Skeletal muscle tissue (tissue), 4 donors: ENCODE results near the gene FSTL4. TPM values are rescaled to one million over a fixed set of nuclear protein-coding genes. Genes with fewer than 3 reads are reported as not detected.

ENCODE experiments used
- H3K27ac ChIP-seq: one replicate; pipeline ENCODE4 v1.7.0; 2013; ENCODE audit warnings: mild to moderate bottlenecking, low read depth, low read length, inconsistent platforms
- H3K27me3 ChIP-seq, 3 donors: one replicate each; pipeline ENCODE4 v1.7.0; 2013; ENCODE audit warnings: low read length in 3 of 3; ENCODE audit not compliant: control insufficient read depth in 3 of 3, insufficient read depth in 3 of 3
- H3K36me3 ChIP-seq, 3 donors: one replicate each; pipeline ENCODE4 v1.7.0; 2013; ENCODE audit warnings: low read length in 3 of 3; ENCODE audit not compliant: control insufficient read depth in 3 of 3, insufficient read depth in 3 of 3
- H3K4me1 ChIP-seq, 3 donors: one replicate each; pipeline ENCODE4 v1.7.0; 2013; ENCODE audit warnings: low read length in 3 of 3, mild to moderate bottlenecking in 3 of 3; ENCODE audit not compliant: control insufficient read depth in 3 of 3, insufficient read depth in 3 of 3
- H3K4me3 ChIP-seq, 3 donors: one replicate each; pipeline ENCODE4 v1.7.0; 2013; ENCODE audit warnings: low read length in 3 of 3
- H3K9ac ChIP-seq, 3 donors: one replicate each; pipeline ENCODE4 v1.7.0; 2013; ENCODE audit warnings: low read length in 3 of 3, mild to moderate bottlenecking in 3 of 3, moderate library complexity in 2 of 3, low read depth in 1 of 3
- H3K9me3 ChIP-seq, 3 donors: one replicate each; pipeline ENCODE4 v1.7.0; 2013; ENCODE audit warnings: low read length in 3 of 3; ENCODE audit not compliant: control insufficient read depth in 3 of 3
- total RNA-seq: library from RNA; depleted of rRNA; stranded (reverse); fragments of >200 nt; gene quantifications from one replicate; pipeline ENCODE4 v1.2.3, GENCODE V29; 2014
- donor health status: Osteomylitis.

The FSTL4 gene
- total RNA-seq, 1 donor from 2014 or later = 1.0 TPM

- Histone ChIP-seq H3K4me1 (peaks cover 0 to 9% (median 8%) of the 10 kb centered on the region in 3 donors), H3K9ac (no peak overlapping the region), H3K4me3 (no peak overlapping the region), H3K27ac (no peak overlapping the region), H3K9me3 (no peaks in the 10 kb centered on the region), H3K27me3 (no peaks in the 10 kb centered on the region), H3K36me3 (no peaks in the 10 kb centered on the region)
These were observed 345.4 kb downstream of the FSTL4 start for GRCh38 chr5:133266966-133267365.

- no peak overlapping the region for H3K4me3 ChIP-seq
- peaks cover 0 to 9% (median 8%) of the 10 kb centered on the region in 3 donors for H3K4me1 ChIP-seq
- no peak overlapping the region for H3K27ac ChIP-seq
- no peaks in the 10 kb centered on the region for H3K9me3 ChIP-seq
- H3K9ac ChIP-seq = no peak overlapping the region
- H3K36me3 ChIP-seq = no peaks in the 10 kb centered on the region
- no peaks in the 10 kb centered on the region for H3K27me3 ChIP-seq
These were observed 345.8 kb downstream of the FSTL4 start for GRCh38 chr5:133266527-133266878.

DNA sequence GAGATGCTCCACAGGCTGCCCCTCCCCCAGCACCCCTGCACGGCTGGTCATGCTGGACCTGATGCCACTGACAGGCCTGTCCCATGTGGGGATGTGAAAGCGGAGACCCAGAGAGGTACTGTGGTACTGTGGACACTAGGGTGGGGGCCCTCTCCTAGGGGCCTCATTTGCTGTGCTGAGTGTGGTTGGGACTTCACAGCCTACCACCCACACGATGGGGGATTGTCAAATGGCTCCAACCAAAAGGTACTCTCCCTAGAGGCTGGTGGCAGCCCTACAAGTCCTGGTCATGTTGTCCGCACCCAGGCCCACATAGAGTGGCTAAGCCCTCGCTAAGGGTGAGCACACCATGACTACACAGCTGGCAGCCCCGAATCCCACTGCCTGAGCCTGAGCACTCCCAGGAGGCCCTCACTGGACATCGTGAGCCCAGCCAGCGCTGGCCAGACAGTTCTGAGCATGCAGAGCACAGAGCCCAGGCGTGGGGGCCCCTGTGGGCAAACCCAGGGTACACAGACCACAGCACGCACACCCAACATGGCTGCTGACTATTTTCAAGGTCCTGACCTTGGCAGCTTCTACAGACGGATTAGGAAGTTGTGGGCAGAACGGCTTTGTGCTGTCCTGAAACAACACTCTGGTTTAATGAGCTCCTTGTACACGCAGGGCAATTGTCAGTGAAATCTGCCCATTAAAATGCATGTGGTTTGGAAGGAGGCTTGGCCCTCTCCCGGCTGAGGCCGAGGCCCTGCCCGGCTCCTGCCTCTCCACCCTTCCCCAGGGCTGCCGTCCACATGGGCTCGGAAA, 346.4 kb downstream of the FSTL4 start:
- Histone ChIP-seq H3K27ac (no peak overlapping the region), H3K4me1 (peaks cover 0 to 9% (median 8%) of the 10 kb centered on the region in 3 donors), H3K9me3 (no peaks in the 10 kb centered on the region), H3K27me3 (no peaks in the 10 kb centered on the region), H3K36me3 (no peaks in the 10 kb centered on the region), H3K9ac (no peak overlapping the region), H3K4me3 (no peak overlapping the region)

- no peak overlapping the region for H3K27ac ChIP-seq
These were observed 347.1 kb downstream of the FSTL4 start for GRCh38 chr5:133265257-133265656.

DNA sequence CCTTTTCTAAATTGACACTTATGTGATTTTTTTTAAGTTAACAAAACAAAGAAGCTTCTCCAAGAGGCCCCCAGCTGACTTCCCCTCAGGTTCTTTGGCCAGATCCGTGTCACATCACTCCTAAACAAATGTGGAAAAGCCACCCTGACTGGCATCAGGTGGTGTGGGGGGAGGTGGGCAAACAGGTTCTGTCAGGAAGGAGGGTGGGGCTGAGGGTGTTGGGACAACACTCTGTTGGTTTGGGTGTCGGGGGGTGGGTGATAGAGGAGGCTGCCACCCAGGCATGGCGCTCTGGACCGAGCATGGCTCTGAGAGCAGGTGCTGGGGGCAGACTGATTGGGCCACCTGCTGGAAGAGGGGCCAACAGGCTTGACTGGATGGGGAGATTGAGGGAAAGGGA, 349.7 kb downstream of the FSTL4 start:
- no peak overlapping the region for H3K4me3 ChIP-seq
- H3K27me3 ChIP-seq = no peaks in the 10 kb centered on the region
- H3K27ac ChIP-seq = no peak overlapping the region
- H3K9ac ChIP-seq = no peak overlapping the region
- H3K4me1 ChIP-seq = peaks cover 9 to 18% (median 18%) of the 10 kb centered on the region in 3 donors
- H3K9me3 ChIP-seq = no peaks in the 10 kb centered on the region
- H3K36me3 ChIP-seq = no peaks in the 10 kb centered on the region

More at GRCh38 chr5:133265257-133265656, 347.1 kb downstream of the FSTL4 start:
- Histone ChIP-seq H3K9me3 (no peaks in the 10 kb centered on the region), H3K36me3 (no peaks in the 10 kb centered on the region), H3K27me3 (no peaks in the 10 kb centered on the region), H3K9ac (no peak overlapping the region), H3K4me3 (no peak overlapping the region), H3K4me1 (peaks cover 0 to 9% (median 8%) of the 10 kb centered on the region in 3 donors)

GRCh38 chr5:133261993-133262392, 350.3 kb downstream of the FSTL4 start:
- H3K4me3 ChIP-seq = no peak overlapping the region
- H3K27me3 ChIP-seq = no peaks in the 10 kb centered on the region
- no peak overlapping the region for H3K27ac ChIP-seq
- H3K36me3 ChIP-seq = no peaks in the 10 kb centered on the region
- H3K9me3 ChIP-seq = no peaks in the 10 kb centered on the region
- H3K4me1 ChIP-seq = peaks cover 9 to 18% (median 18%) of the 10 kb centered on the region in 3 donors
- no peak overlapping the region for H3K9ac ChIP-seq

- Histone ChIP-seq H3K27ac (no peak overlapping the region), H3K9me3 (no peaks in the 10 kb centered on the region), H3K4me3 (no peak overlapping the region), H3K27me3 (no peaks in the 10 kb centered on the region), H3K4me1 (peaks cover 9 to 11% (median 9%) of the 10 kb centered on the region in 3 donors), H3K9ac (peak overlapping the region in 1 of 3 donors; percentile 28), H3K36me3 (no peaks in the 10 kb centered on the region)
These were observed 351.6 kb downstream of the FSTL4 start for GRCh38 chr5:133260715-133261114.

GRCh38 chr5:133259199-133259997, 352.9 kb downstream of the FSTL4 start:
- peak overlapping the region; percentile 38 for H3K27ac ChIP-seq
- H3K9me3 ChIP-seq = no peaks in the 10 kb centered on the region
- no peaks in the 10 kb centered on the region for H3K27me3 ChIP-seq
- no peak overlapping the region for H3K4me3 ChIP-seq
- H3K9ac ChIP-seq = peak overlapping the region in 1 of 3 donors; percentile 3
- H3K36me3 ChIP-seq = no peaks in the 10 kb centered on the region
- peaks cover 9 to 11% (median 9%) of the 10 kb centered on the region in 3 donors for H3K4me1 ChIP-seq

GRCh38 chr5:133257977-133258376, 354.4 kb downstream of the FSTL4 start:
- Histone ChIP-seq H3K36me3 (no peaks in the 10 kb centered on the region), H3K9ac (no peak overlapping the region)

GRCh38 chr5:133256276-133256675, 356.1 kb downstream of the FSTL4 start:
- Histone ChIP-seq H3K27ac (no peak overlapping the region), H3K27me3 (no peaks in the 10 kb centered on the region), H3K9ac (no peak overlapping the region), H3K4me1 (peaks cover 9 to 11% (median 9%) of the 10 kb centered on the region in 3 donors), H3K36me3 (no peaks in the 10 kb centered on the region), H3K4me3 (no peak overlapping the region), H3K9me3 (no peaks in the 10 kb centered on the region)

More at GRCh38 chr5:133257977-133258376, 354.4 kb downstream of the FSTL4 start:
- H3K4me1 ChIP-seq = peaks cover 9 to 11% (median 9%) of the 10 kb centered on the region in 3 donors
- no peaks in the 10 kb centered on the region for H3K9me3 ChIP-seq
- no peak overlapping the region for H3K27ac ChIP-seq
- no peak overlapping the region for H3K4me3 ChIP-seq
- H3K27me3 ChIP-seq = no peaks in the 10 kb centered on the region
